Nephron progenitor cell (in vitro differentiated cells): ENCODE measurements around the gene CTDNEP1.

Experiments used
- DNase-seq: peaks from one replicate; pipeline ENCODE4 v3.0.0; 2021
- H3K27ac Mint-ChIP-seq: 2 replicates; pipeline ENCODE4 v1.8.0; 2021; ENCODE audit warnings: mild to moderate bottlenecking, moderate library complexity, mixed read lengths
- H3K27me3 Mint-ChIP-seq: 2 replicates; pipeline ENCODE4 v1.8.0; 2021; ENCODE audit warnings: mild to moderate bottlenecking, low read depth, mixed read lengths; ENCODE audit not compliant: poor library complexity
- H3K36me3 Mint-ChIP-seq: 2 replicates; pipeline ENCODE4 v1.8.0; 2021; ENCODE audit warnings: low read depth, mixed read lengths
- H3K4me1 Mint-ChIP-seq: 2 replicates; pipeline ENCODE4 v1.8.0; 2021; ENCODE audit warnings: mixed read lengths
- H3K4me3 Mint-ChIP-seq: 2 replicates; pipeline ENCODE4 v1.8.0; 2021; ENCODE audit warnings: mild to moderate bottlenecking, moderate library complexity, mixed read lengths
- H3K9me3 Mint-ChIP-seq: 2 replicates; pipeline ENCODE4 v1.8.0; 2021; ENCODE audit warnings: mild to moderate bottlenecking, moderate library complexity, mixed read lengths
- CTCF ChIP-seq: fragments of 200-600 bp; sonication (generic); IDR thresholded peaks from 2 replicates; pipeline ENCODE4 v1.5.0; 2021; ENCODE audit warnings: antibody characterized with exemption

The CTDNEP1 gene

GRCh38 chr17:7262935-7263800, 11.6 kb upstream of the CTDNEP1 start:
- peak; percentile 61 for DNase-seq
- Mint-ChIP-seq H3K27me3 (peaks cover 88% of the 10 kb centered on the region), H3K4me3 (peak overlapping the region; percentile 85), H3K9me3 (no peaks in the 10 kb centered on the region), H3K27ac (no peak overlapping the region), H3K36me3 (peaks cover 19% of the 10 kb centered on the region), H3K4me1 (peaks cover 26% of the 10 kb centered on the region)
- no peak for TF ChIP-seq CTCF

GRCh38 chr17:7262192-7262934, 10.8 kb upstream of the CTDNEP1 start, which contains the start of gene CLDN7:
TSS of gene CLDN7 (minus strand) at chr17:7262478. CDS start at chr17:7262043, 435 bp downstream.
- Mint-ChIP-seq H3K9me3 (no peaks in the 10 kb centered on the region), H3K4me1 (peaks cover 26% of the 10 kb centered on the region), H3K4me3 (peak within 1 kb of the TSS; percentile 85), H3K27me3 (peaks cover 82% of the 10 kb centered on the region), H3K36me3 (peaks cover 23% of the 10 kb centered on the region), H3K27ac (no peak within 1 kb of the TSS)
- no peak for TF ChIP-seq CTCF
- DNase-seq: peak; percentile 22

GRCh38 chr17:7261379-7262191, 10.1 kb upstream of the CTDNEP1 start:
- H3K36me3 Mint-ChIP-seq: peaks cover 30% of the 10 kb centered on the region
- TF ChIP-seq CTCF: no peak
- peaks cover 74% of the 10 kb centered on the region for H3K27me3 Mint-ChIP-seq
- peaks cover 22% of the 10 kb centered on the region for H3K4me1 Mint-ChIP-seq
- no peaks in the 10 kb centered on the region for H3K9me3 Mint-ChIP-seq
- H3K27ac Mint-ChIP-seq: no peak overlapping the region
- DNase-seq: peak; percentile 25
- peak overlapping the region; percentile 70 for H3K4me3 Mint-ChIP-seq

GRCh38 chr17:7260651-7261378, 9.3 kb upstream of the CTDNEP1 start:
- TF ChIP-seq CTCF: no peak
- peak overlapping the region; percentile 70 for H3K4me3 Mint-ChIP-seq
- peak; percentile 56 for DNase-seq
- no peak overlapping the region for H3K27ac Mint-ChIP-seq
- peaks cover 35% of the 10 kb centered on the region for H3K36me3 Mint-ChIP-seq
- H3K4me1 Mint-ChIP-seq: peaks cover 22% of the 10 kb centered on the region
- H3K9me3 Mint-ChIP-seq: no peaks in the 10 kb centered on the region
- peaks cover 66% of the 10 kb centered on the region for H3K27me3 Mint-ChIP-seq

GRCh38 chr17:7260151-7260550, 8.6 kb upstream of the CTDNEP1 start:
- peaks cover 35% of the 10 kb centered on the region for H3K36me3 Mint-ChIP-seq
- H3K9me3 Mint-ChIP-seq: no peaks in the 10 kb centered on the region
- no peak for DNase-seq
- peaks cover 61% of the 10 kb centered on the region for H3K27me3 Mint-ChIP-seq
- peaks cover 22% of the 10 kb centered on the region for H3K4me1 Mint-ChIP-seq
- H3K27ac Mint-ChIP-seq: no peak overlapping the region
- peak overlapping the region; percentile 52 for H3K4me3 Mint-ChIP-seq
- TF ChIP-seq CTCF: no peak
